HepG2 (cell line): ENCODE data around the gene TANGO2.

Experiments used
- NONO ChIP-seq, 2 experiments: fragments of 450-650 bp in 1 of 2; sonication (generic) in 1 of 2; formaldehyde crosslinking in 1 of 2; IDR thresholded peaks in 1 of 2; conservative IDR thresholded peaks in 1 of 2; 2 replicates each; pipeline versions ENCODE4 v1.6.1 to v1.8.0; 2017 to 2022; ENCODE audit warnings: mild to moderate bottlenecking in 1 of 2, missing genetic modification reagents in 1 of 2, moderate library complexity in 1 of 2
- POLR2AphosphoS5 ChIP-seq: IDR thresholded peaks from 2 replicates; pipeline ENCODE4 v1.6.1; 2012; ENCODE audit warnings: low read depth, low read length

DNA sequence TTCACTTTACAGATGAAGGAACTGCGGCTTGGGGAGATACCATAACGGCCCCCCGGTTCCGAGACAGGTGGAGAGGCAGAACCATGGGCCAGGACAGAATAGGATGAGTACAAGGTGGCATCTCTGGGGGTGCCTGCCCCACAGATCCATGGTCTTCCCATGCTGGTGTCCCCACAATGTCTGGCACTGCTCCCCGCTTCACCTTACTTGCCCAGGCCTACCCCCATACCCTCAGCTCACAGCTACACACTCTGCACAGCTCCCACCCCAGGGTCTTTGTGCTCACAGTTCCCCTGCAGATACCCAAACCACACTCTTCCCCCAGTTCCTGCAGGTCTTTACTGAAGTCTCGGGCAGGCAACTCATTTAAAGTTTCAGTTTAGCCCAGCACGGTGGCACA is 47.7 kb downstream of the TANGO2 start:
- TF ChIP-seq NONO (IDR thresholded peaks at IDR 0.05) (no peak), NONO (CRISPR knock-in tag; conservative IDR thresholded peaks at IDR 0.05) (no peak), POLR2AphosphoS5 (no peak)
